ENCODE results near the gene ARHGEF39.

ARHGEF39 gene

GRCh38 chr9:35700942-35701341 is 35.9 kb upstream of the ARHGEF39 start:
- Histone ChIP-seq H3K4me3 (no peak overlapping the region), H3K27me3 (ENCODE audit: low read depth) (no peaks in the 10 kb centered on the region), H3K9me3 (no peaks in the 10 kb centered on the region), H3K4me1 (no peaks in the 10 kb centered on the region), H3K36me3 (replicated peaks) (peaks cover 99% of the 10 kb centered on the region)
- DNase-seq (ENCODE audit: low spot score in 2 of 2), result no peak
- in situ Hi-C loops (cut with MboI; ENCODE audit: low sequenced_read_pairs), result no loop called here

- Histone ChIP-seq H3K4me1 (peaks cover 2% of the 10 kb centered on the region; the same call in 1 of the 2 replicates), H3K4me3 (no peak overlapping the region), H3K27me3 (ENCODE audit: low read depth) (no peaks in the 10 kb centered on the region), H3K36me3 (replicated peaks) (peaks cover 92% of the 10 kb centered on the region), H3K9me3 (no peaks in the 10 kb centered on the region)
- DNase-seq (ENCODE audit: low spot score in 2 of 2), result no peak
- in situ Hi-C loops (cut with MboI; ENCODE audit: low sequenced_read_pairs), result no loop called here
Measured at GRCh38 chr9:35700031-35700430, 35.0 kb upstream of the ARHGEF39 start.

GRCh38 chr9:35698231-35698630 is 33.2 kb upstream of the ARHGEF39 start:
- Histone ChIP-seq H3K9me3 (no peaks in the 10 kb centered on the region), H3K27me3 (ENCODE audit: low read depth) (no peaks in the 10 kb centered on the region), H3K4me1 (peaks cover 6% of the 10 kb centered on the region; the same call in 1 of the 2 replicates), H3K36me3 (replicated peaks) (peaks cover 74% of the 10 kb centered on the region), H3K4me3 (no peak overlapping the region)
- in situ Hi-C loops (cut with MboI; ENCODE audit: low sequenced_read_pairs), result no loop called here
- DNase-seq (ENCODE audit: low spot score in 2 of 2), result no peak

- peaks cover 66% of the 10 kb centered on the region for H3K36me3 ChIP-seq (replicated peaks)
Measured at GRCh38 chr9:35697486-35697885, 32.5 kb upstream of the ARHGEF39 start.

GRCh38 chr9:35696520-35697215 is 31.7 kb upstream of the ARHGEF39 start:
- peaks cover 58% of the 10 kb centered on the region for H3K36me3 ChIP-seq (replicated peaks)
- DNase-seq (ENCODE audit: low spot score in 2 of 2), result peak; percentile 34 to 75
- H3K4me3 ChIP-seq, result no peak overlapping the region
- peaks cover 6% of the 10 kb centered on the region; the same call in 1 of the 2 replicates for H3K4me1 ChIP-seq
- no peaks in the 10 kb centered on the region for H3K9me3 ChIP-seq
- no peaks in the 10 kb centered on the region for H3K27me3 ChIP-seq (ENCODE audit: low read depth)
- in situ Hi-C loops (cut with MboI; ENCODE audit: low sequenced_read_pairs), result no loop called here

More at GRCh38 chr9:35697486-35697885, 32.5 kb upstream of the ARHGEF39 start:
- in situ Hi-C loops (cut with MboI; ENCODE audit: low sequenced_read_pairs), result no loop called here
- no peaks in the 10 kb centered on the region for H3K9me3 ChIP-seq
- H3K4me3 ChIP-seq, result no peak overlapping the region
- H3K27me3 ChIP-seq (ENCODE audit: low read depth), result no peaks in the 10 kb centered on the region
- no peak for DNase-seq (ENCODE audit: low spot score in 2 of 2)
- peaks cover 6% of the 10 kb centered on the region; the same call in 1 of the 2 replicates for H3K4me1 ChIP-seq

GRCh38 chr9:35695943-35696401 is 31.0 kb upstream of the ARHGEF39 start:
- DNase-seq (ENCODE audit: low spot score in 2 of 2), result no peak
- no peak overlapping the region for H3K4me3 ChIP-seq
- peaks cover 6% of the 10 kb centered on the region; the same call in 1 of the 2 replicates for H3K4me1 ChIP-seq
- peaks cover 51% of the 10 kb centered on the region for H3K36me3 ChIP-seq (replicated peaks)
- H3K9me3 ChIP-seq, result no peaks in the 10 kb centered on the region
- in situ Hi-C loops (cut with MboI; ENCODE audit: low sequenced_read_pairs), result no loop called here
- H3K27me3 ChIP-seq (ENCODE audit: low read depth), result no peaks in the 10 kb centered on the region

GRCh38 chr9:35691757-35692301 is 26.8 kb upstream of the ARHGEF39 start:
- peaks cover 9% of the 10 kb centered on the region for H3K36me3 ChIP-seq (replicated peaks)
- H3K4me1 ChIP-seq, result peaks cover 6% of the 10 kb centered on the region
- no peak for DNase-seq (ENCODE audit: low spot score in 2 of 2)
- no peak overlapping the region; the same call in 1 of the 2 replicates for H3K4me3 ChIP-seq
- no peaks in the 10 kb centered on the region for H3K27me3 ChIP-seq (ENCODE audit: low read depth)
- no peaks in the 10 kb centered on the region for H3K9me3 ChIP-seq
- in situ Hi-C loops (cut with MboI; ENCODE audit: low sequenced_read_pairs), result no loop called here

- H3K4me3 ChIP-seq, result peak overlapping the region; percentile 64
- H3K9me3 ChIP-seq, result no peaks in the 10 kb centered on the region
- no peak for DNase-seq (ENCODE audit: low spot score in 2 of 2)
Measured at GRCh38 chr9:35691334-35691650, 26.3 kb upstream of the ARHGEF39 start.

GRCh38 chr9:35690614-35691333 is 25.8 kb upstream of the ARHGEF39 start:
- no peaks in the 10 kb centered on the region for H3K27me3 ChIP-seq (ENCODE audit: low read depth)
- peaks cover 6% of the 10 kb centered on the region for H3K4me1 ChIP-seq
- DNase-seq (ENCODE audit: low spot score in 2 of 2), result peak; percentile 54 to 80
- H3K9me3 ChIP-seq, result no peaks in the 10 kb centered on the region
- in situ Hi-C loops (cut with MboI; ENCODE audit: low sequenced_read_pairs), result no loop called here
- H3K4me3 ChIP-seq, result peak overlapping the region; percentile 64
- H3K36me3 ChIP-seq (replicated peaks), result peaks cover under 1% of the 10 kb centered on the region; the same call in 1 of the 2 replicates

More at GRCh38 chr9:35691334-35691650, 26.3 kb upstream of the ARHGEF39 start:
- peaks cover 5% of the 10 kb centered on the region for H3K36me3 ChIP-seq (replicated peaks)
- in situ Hi-C loops (cut with MboI; ENCODE audit: low sequenced_read_pairs), result no loop called here
- peaks cover 6% of the 10 kb centered on the region for H3K4me1 ChIP-seq
- H3K27me3 ChIP-seq (ENCODE audit: low read depth), result no peaks in the 10 kb centered on the region

- Histone ChIP-seq H3K4me1 (peaks cover 6% of the 10 kb centered on the region), H3K9me3 (no peaks in the 10 kb centered on the region)
- DNase-seq (ENCODE audit: low spot score in 2 of 2), result no peak
Measured at GRCh38 chr9:35690294-35690613, 25.3 kb upstream of the ARHGEF39 start.

GRCh38 chr9:35689542-35690293 is 24.7 kb upstream of the ARHGEF39 start, which contains the start of gene TPM2:
TPM2 (minus strand) TSS chr9:35689925; CDS start chr9:35689817, 108 bp downstream.
- Histone ChIP-seq H3K9me3 (no peaks in the 10 kb centered on the region), H3K4me1 (peaks cover under 1% of the 10 kb centered on the region), H3K4me3 (peak within 1 kb of the TSS; percentile 64), H3K36me3 (replicated peaks) (no peaks in the 10 kb centered on the region), H3K27me3 (ENCODE audit: low read depth) (no peaks in the 10 kb centered on the region)
- no peak for DNase-seq (ENCODE audit: low spot score in 2 of 2)
- in situ Hi-C loops (cut with MboI; ENCODE audit: low sequenced_read_pairs), result no loop called here

More at GRCh38 chr9:35690294-35690613, 25.3 kb upstream of the ARHGEF39 start:
- Histone ChIP-seq H3K4me3 (peak overlapping the region; percentile 64), H3K27me3 (ENCODE audit: low read depth) (no peaks in the 10 kb centered on the region), H3K36me3 (replicated peaks) (no peaks in the 10 kb centered on the region)
- in situ Hi-C loops (cut with MboI; ENCODE audit: low sequenced_read_pairs), result no loop called here

- Histone ChIP-seq H3K4me3 (no peak overlapping the region), H3K27me3 (ENCODE audit: low read depth) (no peaks in the 10 kb centered on the region), H3K36me3 (replicated peaks) (no peaks in the 10 kb centered on the region; the same call in 1 of the 2 replicates), H3K9me3 (no peaks in the 10 kb centered on the region), H3K4me1 (no peaks in the 10 kb centered on the region; the same call in 1 of the 2 replicates)
- in situ Hi-C loops (cut with MboI; ENCODE audit: low sequenced_read_pairs), result no loop called here
- no peak for DNase-seq (ENCODE audit: low spot score in 2 of 2)
Measured at GRCh38 chr9:35688558-35689541, 23.9 kb upstream of the ARHGEF39 start.
